ENCODE results near the gene ARL5A.

DNA sequence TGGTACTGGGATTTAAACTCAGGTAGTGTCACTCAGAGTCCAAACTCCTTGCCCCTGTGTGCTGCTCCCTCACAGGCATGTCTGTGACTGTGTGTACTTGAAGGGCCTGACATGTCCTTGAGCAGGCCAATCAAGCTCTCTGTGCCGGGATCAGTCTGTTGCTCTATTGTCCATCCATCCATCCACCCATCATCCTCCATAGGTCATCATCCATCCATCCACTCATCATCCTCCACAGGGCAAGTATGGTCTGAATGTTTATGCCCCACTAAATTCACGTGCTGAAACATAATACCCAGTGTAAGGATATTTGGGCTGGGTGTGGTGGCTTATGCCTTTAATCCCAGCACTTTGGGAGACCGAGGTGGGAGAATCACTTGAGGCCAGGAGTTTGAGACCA, 69.5 kb downstream of the ARL5A start:
- no peak for TF ChIP-seq POLR2A (IDR thresholded peaks at IDR 0.05)
- TF ChIP-seq, protein P1, sequence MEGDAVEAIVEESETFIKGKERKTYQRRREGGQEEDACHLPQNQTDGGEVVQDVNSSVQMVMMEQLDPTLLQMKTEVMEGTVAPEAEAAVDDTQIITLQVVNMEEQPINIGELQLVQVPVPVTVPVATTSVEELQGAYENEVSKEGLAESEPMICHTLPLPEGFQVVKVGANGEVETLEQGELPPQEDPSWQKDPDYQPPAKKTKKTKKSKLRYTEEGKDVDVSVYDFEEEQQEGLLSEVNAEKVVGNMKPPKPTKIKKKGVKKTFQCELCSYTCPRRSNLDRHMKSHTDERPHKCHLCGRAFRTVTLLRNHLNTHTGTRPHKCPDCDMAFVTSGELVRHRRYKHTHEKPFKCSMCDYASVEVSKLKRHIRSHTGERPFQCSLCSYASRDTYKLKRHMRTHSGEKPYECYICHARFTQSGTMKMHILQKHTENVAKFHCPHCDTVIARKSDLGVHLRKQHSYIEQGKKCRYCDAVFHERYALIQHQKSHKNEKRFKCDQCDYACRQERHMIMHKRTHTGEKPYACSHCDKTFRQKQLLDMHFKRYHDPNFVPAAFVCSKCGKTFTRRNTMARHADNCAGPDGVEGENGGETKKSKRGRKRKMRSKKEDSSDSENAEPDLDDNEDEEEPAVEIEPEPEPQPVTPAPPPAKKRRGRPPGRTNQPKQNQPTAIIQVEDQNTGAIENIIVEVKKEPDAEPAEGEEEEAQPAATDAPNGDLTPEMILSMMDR (IDR thresholded peaks at IDR 0.05), result no peak

All from upper lobe of left lung (tissue), 4 donors.